Ishikawa (cell line): ENCODE data around the gene RIMKLB.

Experiments used
- CEBPB ChIP-seq: IDR thresholded peaks from 2 replicates; pipeline ENCODE4 v1.6.1; 2012
- CREB1 ChIP-seq: IDR thresholded peaks from 2 replicates; pipeline ENCODE4 v1.6.1; 2012; ENCODE audit warnings: low read depth
- EGR1 ChIP-seq: IDR thresholded peaks from 2 replicates; pipeline ENCODE4 v1.6.1; 2012
- EP300 ChIP-seq: IDR thresholded peaks from 2 replicates; pipeline ENCODE4 v1.6.1; 2012; ENCODE audit warnings: borderline replicate concordance
- FOXM1 ChIP-seq: IDR thresholded peaks from 2 replicates; pipeline ENCODE4 v1.6.1; 2012; ENCODE audit warnings: low read depth, borderline replicate concordance
- MAX ChIP-seq: IDR thresholded peaks from 2 replicates; pipeline ENCODE4 v1.6.1; 2012
- RAD21 ChIP-seq: IDR thresholded peaks from 2 replicates; pipeline ENCODE4 v1.6.1; 2012; ENCODE audit warnings: low read depth
- REST ChIP-seq: IDR thresholded peaks from 2 replicates; pipeline ENCODE4 v1.6.1; 2012; ENCODE audit warnings: low read depth, mild to moderate bottlenecking
- TAF1 ChIP-seq: IDR thresholded peaks from 2 replicates; pipeline ENCODE4 v1.6.1; 2012; ENCODE audit warnings: low read depth, mild to moderate bottlenecking
- TCF12 ChIP-seq: IDR thresholded peaks from 2 replicates; pipeline ENCODE4 v1.6.1; 2012; ENCODE audit warnings: low read depth
- TEAD4 ChIP-seq: IDR thresholded peaks from 2 replicates; pipeline ENCODE4 v1.6.1; 2012
- USF1 ChIP-seq: IDR thresholded peaks from 2 replicates; pipeline ENCODE4 v1.6.1; 2012
- YY1 ChIP-seq: IDR thresholded peaks from 2 replicates; pipeline ENCODE4 v1.6.1; 2012; ENCODE audit warnings: low read depth

DNA sequence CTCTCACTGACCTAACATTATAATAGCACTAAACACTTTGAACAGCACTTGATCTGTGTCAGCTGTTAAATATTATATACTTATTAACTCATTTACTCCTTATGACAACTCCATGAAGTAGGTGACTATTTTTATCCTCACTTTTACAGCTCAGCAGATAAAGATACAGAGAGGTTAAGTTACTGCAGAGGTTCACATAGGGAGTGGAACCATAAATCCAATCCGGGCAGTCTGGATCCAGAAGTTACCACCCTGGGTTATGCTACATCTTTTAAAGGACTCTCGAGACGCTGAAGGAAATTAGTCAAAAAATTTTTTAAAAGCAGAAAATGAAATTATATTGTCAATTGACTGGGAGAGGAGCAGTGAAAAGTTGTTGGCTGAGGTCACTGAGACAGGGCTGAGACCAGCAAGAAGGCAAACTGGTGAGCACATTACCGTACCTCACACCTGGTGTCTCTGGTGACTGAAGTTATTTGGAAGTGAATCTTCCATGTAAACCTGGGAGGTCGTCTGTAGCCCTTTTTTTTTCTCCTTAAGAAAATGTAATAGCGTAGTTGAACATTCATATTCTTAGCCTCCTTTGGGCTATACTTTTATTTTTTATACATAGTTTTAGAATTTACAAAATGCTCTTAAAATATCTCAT, 1.2 kb upstream of the RIMKLB start:
- no peak for TF ChIP-seq TAF1
- no peak for TF ChIP-seq USF1
- TF ChIP-seq RAD21, result no peak
- no peak for TF ChIP-seq TEAD4
- no peak for TF ChIP-seq CEBPB
- no peak for TF ChIP-seq CREB1
- TF ChIP-seq YY1, result no peak
- no peak for TF ChIP-seq MAX
- no peak for TF ChIP-seq FOXM1
- no peak for TF ChIP-seq EP300
- no peak for TF ChIP-seq REST
- TF ChIP-seq EGR1, result no peak
- no peak for TF ChIP-seq TCF12
